GM12864 (cell line): ENCODE data around the gene RUNX3.

Experiments
- DNase-seq: peaks from one replicate; pipeline ENCODE4 v3.0.0-alpha.2; 2011; ENCODE audit warnings: low read depth
- H3K4me3 ChIP-seq: 2 replicates; pipeline ENCODE4 v1.5.1; 2011; ENCODE audit warnings: mild to moderate bottlenecking, low read depth, low read length, control low read depth
- TF ChIP-seq, protein P1 (sequence below): IDR thresholded peaks from 2 replicates; pipeline ENCODE4 v1.5.1; 2011; ENCODE audit warnings: low read depth, mild to moderate bottlenecking, moderate library complexity, low read length, control low read depth, inconsistent platforms; ENCODE audit errors: missing control alignments

The RUNX3 gene

DNA sequence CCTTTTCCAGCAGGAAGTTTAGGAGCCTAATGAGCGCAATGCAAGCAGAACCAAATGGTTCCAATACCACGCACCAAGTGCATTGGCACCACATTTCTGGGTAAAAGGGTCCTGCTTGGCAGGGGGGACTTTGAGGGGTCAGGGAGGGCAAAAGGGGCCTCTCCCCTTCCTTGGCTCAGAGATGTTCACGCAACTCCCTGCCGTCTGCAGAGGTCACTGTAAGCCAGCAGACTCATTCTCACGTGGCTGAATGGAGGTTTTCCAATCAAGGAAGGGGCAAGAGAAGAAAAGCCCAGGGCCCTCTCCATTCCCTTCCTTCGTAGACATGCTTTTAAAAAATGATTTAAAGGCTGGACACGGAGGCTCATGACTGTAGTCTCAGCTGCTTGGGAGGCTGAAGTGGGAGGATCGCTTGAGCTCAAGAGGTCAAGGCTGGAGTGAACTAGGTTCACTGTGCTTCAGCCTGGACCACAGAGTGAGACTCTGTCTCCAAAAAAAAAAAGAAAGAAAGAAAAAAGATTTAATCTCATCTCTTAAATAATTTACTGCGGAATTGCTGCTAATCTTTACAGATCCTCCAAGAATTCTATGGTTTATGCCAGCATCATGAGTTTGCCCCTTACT, 80.3 kb downstream of the RUNX3 start:
- no peak for DNase-seq
- TF ChIP-seq, protein P1, sequence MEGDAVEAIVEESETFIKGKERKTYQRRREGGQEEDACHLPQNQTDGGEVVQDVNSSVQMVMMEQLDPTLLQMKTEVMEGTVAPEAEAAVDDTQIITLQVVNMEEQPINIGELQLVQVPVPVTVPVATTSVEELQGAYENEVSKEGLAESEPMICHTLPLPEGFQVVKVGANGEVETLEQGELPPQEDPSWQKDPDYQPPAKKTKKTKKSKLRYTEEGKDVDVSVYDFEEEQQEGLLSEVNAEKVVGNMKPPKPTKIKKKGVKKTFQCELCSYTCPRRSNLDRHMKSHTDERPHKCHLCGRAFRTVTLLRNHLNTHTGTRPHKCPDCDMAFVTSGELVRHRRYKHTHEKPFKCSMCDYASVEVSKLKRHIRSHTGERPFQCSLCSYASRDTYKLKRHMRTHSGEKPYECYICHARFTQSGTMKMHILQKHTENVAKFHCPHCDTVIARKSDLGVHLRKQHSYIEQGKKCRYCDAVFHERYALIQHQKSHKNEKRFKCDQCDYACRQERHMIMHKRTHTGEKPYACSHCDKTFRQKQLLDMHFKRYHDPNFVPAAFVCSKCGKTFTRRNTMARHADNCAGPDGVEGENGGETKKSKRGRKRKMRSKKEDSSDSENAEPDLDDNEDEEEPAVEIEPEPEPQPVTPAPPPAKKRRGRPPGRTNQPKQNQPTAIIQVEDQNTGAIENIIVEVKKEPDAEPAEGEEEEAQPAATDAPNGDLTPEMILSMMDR, result peak; percentile 47
- no peak overlapping the region for H3K4me3 ChIP-seq
